Stimulated activated CD8-positive, alpha-beta memory T cell treated with anti-CD3 and anti-CD28 coated beads, Interleukin-7, amount 100 ng/mL, for 24 hours (primary cell): Measurements from ENCODE around the gene ARID3A.

Source experiments
- DNase-seq: peaks from one replicate; pipeline ENCODE4 v3.0.0-alpha.2; 2020; ENCODE audit warnings: low read depth

The ARID3A gene

DNA sequence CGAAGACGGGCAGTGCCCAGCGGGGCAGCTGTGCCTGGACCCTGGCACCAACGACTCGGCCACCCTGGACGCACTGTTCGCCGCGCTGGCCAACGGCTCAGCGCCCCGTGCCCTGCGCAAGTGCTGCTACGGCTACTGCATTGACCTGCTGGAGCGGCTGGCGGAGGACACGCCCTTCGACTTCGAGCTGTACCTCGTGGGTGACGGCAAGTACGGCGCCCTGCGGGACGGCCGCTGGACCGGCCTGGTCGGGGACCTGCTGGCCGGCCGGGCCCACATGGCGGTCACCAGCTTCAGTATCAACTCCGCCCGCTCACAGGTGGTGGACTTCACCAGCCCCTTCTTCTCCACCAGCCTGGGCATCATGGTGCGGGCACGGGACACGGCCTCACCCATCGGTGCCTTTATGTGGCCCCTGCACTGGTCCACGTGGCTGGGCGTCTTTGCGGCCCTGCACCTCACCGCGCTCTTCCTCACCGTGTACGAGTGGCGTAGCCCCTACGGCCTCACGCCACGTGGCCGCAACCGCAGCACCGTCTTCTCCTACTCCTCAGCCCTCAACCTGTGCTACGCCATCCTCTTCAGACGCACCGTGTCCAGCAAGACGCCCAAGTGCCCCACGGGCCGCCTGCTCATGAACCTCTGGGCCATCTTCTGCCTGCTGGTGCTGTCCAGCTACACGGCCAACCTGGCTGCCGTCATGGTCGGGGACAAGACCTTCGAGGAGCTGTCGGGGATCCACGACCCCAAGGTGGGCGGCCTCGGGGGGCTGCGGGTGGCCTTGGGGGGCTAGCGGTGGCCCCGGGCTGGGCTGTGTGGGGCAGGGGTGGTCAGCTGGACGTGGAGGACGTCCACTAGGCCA is 79.2 kb downstream of the ARID3A start:
- DNase-seq, result no peak

DNA sequence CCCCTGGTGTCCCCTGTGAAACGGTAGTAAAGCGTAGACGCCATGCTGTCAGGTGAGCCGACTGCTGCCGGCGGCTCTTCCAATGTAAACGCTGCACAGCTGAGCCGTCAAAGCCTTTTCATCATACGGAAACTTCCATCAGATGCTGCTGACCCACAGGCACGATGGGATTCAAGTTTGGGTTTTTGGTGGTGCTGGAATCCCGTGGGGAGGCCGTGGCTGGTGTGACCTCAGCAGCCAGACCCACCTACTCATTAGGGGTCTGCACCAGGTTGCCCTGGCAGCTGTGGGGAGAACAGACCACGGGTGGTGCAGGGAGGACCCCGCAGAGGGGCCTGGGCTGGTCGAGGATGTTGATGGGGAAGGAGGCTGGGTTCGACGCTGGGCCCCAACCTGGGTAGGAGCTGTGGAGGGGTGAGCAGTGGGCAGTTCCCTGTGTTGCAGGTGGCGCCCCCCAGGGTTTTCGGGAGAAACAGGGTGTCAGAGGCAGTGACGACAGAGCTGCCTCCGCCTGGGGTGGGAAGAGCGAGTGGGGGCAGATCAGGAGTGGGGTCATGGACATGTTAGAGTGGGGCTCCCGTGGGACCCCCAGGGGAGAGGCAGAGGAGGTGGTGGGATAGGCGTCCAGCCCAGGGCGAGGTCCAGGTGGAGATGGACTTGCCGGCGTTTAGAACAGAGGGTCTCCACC is 81.0 kb downstream of the ARID3A start:
- DNase-seq, result no peak

DNA sequence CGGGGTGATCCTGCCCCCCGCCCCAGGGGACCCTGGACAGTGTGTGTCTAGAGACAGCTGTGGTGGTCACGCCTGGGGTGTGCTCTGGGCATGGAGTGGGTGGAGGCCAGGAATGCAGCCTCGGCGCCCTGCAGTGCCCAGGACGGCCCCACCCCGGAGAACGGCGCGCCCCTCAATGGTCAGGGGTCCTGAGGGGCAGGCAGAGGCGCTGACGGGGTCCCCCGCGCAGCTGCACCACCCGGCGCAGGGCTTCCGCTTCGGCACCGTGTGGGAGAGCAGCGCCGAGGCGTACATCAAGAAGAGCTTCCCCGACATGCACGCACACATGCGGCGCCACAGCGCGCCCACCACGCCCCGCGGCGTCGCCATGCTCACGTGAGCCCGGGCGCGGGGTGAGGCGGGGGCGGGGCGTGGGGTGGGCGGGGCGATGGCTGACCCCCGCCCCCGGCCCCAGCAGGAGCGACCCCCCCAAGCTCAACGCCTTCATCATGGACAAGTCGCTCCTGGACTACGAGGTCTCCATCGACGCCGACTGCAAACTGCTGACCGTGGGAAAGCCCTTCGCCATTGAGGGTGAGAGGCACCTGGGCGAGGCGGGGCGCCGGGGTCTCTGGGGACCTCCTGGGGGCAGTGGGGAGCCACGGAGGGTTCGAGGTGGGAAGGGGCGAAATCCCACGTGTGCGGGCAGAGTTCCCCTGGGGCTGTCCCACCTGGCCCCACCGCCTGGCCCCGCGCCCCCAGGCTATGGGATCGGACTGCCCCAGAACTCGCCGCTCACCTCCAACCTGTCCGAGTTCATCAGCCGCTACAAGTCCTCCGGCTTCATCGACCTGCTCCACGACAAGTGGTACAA is 81.8 kb downstream of the ARID3A start:
- DNase-seq, result no peak

DNA sequence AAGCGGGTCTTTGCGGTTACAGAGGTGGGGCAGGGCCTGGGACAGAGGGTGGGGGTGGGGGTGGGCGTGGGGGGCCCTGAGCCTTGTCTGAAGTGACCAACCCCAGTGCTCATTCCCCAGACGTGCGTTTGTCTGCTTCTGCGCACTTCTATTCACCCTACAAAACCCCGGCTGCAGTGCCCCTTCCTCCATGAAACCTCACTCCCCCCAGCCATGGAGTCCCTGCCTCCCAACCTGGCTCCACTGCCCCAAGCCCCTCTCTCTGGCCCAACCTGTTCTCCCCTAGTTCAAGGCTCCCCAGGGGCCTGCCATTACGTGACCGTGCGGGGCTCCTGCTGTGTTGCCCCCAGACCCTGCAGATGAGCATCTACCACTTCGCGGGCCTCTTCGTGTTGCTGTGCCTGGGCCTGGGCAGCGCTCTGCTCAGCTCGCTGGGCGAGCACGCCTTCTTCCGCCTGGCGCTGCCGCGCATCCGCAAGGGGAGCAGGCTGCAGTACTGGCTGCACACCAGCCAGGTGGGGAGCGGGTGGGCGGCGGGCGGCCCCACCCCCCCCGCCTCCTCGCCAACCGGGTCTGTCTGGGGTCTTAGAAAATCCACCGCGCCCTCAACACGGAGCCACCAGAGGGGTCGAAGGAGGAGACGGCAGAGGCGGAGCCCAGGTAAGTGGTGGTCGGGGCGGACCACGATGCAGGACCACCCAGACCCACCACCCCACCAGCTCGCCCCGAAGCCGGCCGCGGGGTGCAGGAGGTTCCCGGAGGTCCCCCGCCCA is 82.6 kb downstream of the ARID3A start:
- no peak for DNase-seq

DNA sequence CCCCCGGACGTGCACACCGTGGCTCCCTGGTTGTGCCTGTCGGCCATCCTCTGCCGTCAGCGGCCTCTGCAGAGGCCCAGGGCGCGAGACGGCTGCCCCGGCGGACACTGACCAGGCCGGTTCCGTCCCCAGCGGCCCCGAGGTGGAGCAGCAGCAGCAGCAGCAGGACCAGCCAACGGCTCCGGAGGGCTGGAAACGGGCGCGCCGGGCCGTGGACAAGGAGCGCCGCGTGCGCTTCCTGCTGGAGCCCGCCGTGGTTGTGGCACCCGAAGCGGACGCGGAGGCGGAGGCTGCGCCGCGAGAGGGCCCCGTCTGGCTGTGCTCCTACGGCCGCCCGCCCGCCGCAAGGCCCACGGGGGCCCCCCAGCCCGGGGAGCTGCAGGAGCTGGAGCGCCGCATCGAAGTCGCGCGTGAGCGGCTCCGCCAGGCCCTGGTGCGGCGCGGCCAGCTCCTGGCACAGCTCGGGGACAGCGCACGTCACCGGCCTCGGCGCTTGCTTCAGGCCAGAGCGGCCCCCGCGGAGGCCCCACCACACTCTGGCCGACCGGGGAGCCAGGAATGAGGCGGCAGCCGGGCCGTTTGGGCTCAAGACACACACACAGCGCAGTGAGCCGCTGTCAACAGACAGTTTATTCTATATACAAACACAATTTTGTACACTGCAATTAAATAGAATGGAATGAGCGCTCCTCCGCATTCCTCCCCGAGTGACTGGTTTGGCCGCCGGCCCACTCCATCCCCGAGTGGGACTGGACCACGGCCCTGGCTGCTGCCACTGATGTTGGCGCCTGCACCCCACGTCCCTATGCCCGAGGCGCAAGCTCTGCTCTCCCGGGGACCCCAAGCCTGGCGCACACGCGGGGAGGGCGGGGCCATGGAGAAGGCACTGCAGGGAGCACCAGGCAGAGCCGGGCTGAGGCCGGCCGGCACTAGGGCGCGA is 83.5 kb downstream of the ARID3A start:
- no peak for DNase-seq

DNA sequence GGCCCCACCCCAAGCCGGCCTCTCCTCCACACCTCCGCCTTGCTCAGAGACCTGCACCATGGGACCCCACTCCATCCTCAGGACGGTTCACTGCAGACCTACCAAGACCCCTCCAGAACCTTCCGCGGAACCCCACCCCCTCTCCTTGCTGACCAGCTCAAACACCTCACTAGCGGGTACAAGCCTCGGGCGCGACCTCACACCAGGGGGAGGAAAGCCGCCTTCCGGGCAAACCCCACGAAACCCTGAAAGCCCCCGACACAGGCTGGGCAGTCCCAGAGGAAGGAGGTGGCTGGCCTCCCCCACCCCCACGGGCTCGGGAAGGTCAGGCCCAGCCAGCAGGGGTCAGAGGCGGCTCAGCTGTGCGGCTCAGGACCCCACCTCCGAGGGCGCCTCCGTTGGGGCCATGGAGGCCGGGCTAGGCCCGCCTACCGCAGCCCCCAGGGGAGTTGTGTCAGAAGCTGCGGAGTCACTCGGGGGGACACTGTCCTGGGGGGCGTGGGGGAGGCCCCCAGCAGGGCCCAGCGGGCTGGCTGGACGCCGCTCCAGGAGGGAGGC is 84.2 kb downstream of the ARID3A start:
- DNase-seq, result no peak

DNA sequence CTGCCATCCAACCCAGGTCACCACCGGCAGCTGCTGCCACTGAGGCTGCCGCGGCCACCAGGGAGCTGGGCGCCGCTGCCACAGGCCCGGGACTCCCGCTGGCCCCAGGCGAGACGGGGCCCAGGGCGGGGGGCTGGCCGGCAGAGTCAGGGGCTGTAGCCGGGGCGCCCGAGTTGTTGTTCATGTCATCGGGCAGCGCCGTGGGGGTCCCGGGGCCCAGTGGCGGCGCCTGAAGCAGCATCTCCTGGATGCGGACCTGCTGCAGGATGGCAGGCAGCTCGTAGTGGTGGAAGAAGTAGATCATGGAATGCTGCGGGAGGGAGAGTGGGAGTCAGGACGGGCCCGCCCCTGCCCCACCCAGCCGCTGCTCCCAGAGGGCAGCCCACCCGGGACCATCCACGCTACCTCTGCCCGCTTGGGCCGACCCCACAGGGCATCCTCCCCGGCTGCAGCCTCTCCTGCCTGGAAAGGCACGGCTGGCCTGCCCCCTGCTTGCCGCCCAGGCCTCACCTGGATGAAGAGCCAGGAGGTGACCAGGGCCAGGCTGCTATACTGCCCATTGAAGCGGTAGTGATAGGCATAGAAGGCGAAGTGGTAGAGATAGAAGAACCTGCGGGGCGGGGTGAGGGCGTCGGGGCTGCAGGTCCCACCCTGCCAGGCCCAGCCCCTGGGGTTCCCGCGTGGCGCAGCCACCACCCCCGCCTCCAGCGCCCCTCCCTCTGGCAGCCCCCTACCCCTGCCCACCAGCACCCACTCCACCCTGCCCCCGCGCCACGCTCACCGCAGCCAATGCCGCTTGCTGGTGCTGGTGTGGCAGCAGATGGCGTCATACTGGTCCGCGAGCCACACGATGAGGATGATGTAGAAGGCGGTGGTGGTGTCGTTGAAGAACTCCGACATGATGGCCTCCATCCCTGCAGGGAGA is 85.0 kb downstream of the ARID3A start:
- DNase-seq, result no peak

DNA sequence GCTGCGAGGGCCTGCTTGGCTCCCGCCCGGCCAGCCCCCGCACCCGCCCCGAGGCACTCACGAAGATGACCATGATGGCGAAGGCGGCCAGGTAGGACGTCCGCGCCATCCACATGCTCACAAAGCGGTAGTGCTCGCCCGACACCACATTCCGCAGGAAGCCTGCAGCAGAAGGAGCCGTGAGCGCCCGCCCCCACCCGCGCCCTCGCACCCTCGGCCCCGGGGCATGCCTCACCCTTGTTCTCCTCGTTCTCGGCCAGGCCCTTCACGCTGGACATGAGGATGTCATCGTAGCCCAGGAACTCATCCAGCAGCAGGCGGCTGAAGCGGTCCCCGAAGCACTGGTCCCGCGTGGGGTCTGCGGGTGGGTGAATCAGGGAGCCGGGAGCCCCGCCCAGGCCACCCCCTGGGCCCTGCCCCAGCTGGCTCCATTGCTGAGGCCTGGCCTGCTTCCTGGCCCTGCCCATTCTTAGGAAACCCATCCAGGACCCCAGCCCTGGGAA is 86.0 kb downstream of the ARID3A start:
- DNase-seq, result no peak

DNA sequence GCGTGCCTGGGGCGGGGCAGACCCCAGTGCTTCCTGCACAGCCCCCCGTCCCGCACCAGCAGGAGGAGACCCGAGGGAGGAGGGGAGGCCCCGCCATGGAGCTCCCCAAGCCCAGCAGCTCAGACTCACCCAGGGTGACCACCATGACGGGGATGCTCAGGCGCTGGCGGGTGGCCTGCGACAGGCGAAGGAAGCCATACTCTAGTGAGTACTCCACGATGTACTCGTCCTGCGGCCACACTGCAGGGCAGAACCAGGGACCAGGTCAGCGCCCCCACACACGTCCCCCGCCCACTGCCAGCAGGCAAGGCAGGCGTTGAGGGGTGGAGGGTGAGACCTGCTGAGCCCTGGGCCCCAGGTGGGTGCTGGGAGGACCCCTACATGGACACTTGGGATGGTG is 86.5 kb downstream of the ARID3A start:
- no peak for DNase-seq

DNA sequence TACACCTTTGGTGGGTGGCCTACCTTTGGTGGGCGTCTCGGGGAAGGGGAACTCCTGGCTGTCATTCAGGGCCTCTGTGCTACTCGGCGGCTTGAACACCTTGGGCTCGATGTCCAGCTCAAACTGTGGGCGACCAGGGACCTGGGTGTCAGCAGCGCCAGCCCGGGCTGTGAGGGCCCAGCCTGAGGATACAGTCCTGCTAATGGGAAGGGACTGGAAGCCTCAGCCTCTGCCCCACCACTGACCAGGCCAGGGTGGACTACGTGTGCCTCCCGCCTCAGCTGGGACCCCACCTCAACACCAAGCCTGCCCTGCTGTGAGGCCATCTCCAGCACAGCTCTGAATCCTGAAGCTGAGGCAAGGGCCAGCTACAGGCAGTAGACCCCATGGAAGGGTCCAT is 87.4 kb downstream of the ARID3A start:
- DNase-seq, result no peak

DNA sequence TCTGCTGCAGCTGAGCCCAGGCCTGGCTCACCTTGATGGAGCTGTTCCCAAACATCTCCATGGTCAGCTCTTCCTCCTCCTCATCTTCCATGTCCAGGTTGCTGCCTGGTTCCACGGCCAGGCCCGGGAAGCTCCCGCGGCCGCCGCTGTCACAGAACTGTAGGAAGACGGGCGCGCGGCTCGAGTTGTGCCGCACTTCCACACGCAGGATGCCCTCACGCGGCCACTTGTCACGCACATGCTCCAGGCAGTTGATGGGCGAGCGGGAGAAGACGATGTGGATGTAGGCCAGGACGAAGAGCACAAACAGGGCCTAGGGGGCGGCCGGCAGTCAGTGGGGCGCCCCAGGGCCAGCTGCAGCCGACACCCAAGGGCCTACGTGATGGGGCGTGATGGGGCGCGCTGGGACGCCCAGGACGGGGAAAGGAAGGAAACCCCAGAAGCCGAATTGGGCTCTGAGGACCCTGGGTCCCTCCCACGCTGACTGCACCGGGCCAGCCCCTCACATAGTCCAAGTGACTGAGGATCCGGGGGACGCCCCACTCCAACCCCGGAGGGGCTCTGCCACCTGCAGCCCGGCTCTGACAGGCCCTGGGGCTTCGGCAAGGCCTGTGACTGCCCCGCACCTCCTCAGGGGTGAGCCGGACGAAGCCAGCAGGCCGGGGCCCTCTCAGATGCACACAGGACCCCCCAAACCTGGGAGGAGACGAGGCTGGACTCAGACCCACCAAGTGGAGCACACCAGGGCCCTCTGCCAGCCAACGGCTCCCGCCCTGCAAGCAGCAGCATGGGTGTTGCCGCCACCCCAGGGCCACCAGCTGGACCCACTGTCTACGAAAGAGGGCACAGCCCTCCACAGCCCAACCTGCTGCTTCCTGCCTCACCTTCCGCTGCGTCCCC is 88.6 kb downstream of the ARID3A start:
- DNase-seq, result no peak

DNA sequence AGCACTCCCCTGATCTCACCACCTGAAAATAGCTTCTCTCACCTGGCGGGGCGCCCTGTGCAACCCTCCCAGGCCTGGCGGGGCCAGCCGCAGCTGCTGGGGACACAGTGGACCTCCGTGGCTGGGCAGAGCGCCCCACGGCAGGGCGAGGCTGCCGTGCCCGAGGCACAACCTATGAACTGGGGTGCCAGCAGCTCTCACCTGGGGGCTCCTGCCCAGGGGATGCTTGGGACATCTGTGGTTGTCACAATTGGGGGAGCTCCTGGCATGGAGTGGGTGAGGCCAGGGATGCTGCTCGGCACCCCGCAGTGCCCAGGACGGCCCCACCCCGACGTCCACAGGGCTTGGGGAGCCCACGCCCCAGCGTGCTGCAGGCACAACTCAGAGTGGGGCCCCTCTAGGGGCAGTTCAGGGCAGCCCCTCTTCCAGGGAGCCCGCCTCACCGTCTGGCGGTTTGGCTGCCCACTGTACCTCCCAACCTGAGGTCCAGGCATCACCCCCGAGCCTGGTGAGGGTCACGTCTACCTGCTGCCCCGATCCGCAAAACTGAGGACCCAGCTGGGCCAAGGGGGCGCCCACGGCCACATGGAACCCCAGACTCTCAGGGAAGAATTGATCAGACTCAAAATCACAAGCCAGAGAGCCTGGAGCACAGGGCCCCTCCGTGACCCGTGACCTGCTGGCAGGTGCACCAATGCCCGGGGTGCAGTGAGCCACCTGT is 89.4 kb downstream of the ARID3A start:
- no peak for DNase-seq

DNA sequence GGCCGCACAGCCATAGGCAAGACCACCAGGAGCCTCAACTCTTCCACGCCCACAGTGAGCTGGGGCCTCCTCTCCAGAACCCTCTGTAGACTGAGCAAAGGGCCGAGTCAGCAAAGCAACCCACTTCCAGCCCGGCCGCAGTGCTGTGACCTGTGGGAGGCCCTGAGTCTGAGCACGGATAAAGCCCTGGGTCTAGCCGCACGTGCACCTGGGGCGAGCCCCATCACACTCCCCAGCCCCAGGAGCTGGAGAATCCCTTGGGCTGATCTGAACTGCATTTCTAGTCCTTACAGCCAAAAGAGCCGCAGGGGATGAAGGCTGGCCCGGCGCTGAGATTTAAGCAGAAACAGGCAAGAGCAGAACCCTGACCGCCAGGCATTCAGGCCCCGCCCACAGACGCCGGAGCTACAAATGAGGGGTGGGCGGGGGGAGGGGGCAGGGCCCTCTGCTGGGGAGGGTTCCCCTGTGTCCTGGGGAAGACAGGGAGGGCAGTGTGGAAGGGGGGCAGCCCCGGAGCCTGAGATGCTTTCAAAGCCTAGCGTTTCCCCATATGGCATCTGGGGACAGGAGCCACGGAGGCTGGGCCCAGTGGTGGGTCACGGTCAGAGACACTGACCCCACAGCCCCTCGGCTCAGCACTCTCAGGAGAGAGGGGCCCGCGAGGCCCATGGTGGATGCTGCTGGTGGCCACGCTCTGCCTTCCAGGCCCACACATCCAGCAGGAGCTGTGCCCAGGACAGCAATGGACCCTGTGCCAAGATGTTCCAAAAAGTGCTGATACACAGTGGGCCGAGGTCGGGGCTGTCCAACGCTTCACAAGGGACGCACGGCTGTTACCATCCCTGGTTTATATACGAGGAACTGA is 90.2 kb downstream of the ARID3A start:
- no peak for DNase-seq

DNA sequence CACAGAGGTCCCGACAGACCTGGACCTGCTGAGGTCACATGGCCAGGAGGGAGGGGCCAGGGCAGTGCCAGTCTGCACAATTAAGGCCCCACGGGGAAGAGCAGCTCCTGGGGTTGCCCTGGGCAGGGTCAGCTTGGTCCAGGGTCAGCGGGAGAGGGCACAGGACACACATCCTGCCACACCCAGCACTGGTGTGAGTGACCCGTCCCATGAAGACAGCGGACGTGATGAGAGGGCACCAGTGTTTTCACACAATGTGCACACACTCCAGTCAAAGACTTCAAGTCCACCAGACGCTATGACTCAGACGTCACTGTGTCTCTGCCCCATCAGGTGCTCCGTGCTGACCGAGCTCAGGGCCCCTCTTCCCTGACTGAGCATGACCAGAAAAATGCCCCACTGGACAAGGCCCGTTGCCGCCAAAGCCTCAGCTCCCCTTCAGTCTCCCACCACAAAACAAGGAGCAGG is 90.8 kb downstream of the ARID3A start:
- no peak for DNase-seq

DNA sequence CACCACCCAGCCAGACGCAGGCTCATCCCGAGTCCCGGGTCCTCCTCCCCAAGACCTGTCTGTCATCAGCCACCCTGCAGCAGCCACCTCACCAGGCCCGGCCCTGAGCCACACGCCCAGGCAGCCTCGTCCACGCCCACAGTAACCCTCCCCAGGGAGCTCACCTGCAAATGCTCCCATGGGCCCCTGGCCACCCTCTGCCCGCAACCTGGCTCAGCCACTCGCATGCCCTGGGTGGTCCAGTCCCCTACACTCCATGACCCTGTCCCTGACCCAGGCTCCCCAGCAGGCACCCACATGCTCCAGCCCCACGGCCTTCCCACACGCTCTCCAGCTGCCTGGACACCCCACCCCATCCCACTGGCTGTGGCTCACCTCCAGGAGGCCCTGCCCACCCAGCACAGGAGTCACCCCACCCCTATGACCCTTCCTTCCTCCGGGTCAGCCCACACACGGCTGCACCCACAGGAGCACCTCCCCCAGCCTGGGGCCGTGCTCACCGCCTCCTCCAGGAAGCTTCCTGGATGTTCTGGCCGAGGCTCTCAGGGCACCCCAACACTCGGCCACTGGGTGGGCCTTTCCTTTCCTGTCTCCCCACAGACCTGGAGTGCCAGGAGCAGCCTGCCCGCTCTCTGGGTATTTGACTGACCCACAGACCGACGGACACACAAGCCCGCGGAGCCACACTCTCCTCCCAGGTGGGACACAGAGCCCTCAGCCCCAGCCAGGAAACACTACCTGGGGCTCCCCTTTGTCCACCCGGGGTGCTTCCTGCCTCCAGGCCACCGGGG is 91.5 kb downstream of the ARID3A start:
- no peak for DNase-seq
